Endothelial cell of umbilical vein (primary cell): ENCODE results near the gene CAMK2B. TPM values are rescaled to one million over a fixed set of nuclear protein-coding genes. Genes with fewer than 3 reads are reported as not detected.

Source experiments
- BruUV-seq: library from RNA; stranded (reverse); fragments of 400-500 nt; replicated peaks from 2 replicates; lab custom pipeline; 2021; lab: Mats Ljungman, UMichigan
- CTCF ChIA-PET: fragments of 300-600, 350-600 bp; sonication (Branson Sonifier 250); formaldehyde crosslinking; loops from one replicate; lab custom pipeline; 2021; ENCODE audit warnings: antibody characterized with exemption, inconsistent platforms; lab: Charles Lee
- POLR2A ChIA-PET: fragments of 300-600, 350-600 bp; sonication (Branson Sonifier 250); formaldehyde crosslinking; loops from one replicate; lab custom pipeline; 2021; ENCODE audit warnings: antibody characterized with exemption, inconsistent platforms; lab: Charles Lee
- DNase-seq: peaks from one replicate; pipeline ENCODE4 v3.0.0-alpha.2; 2011; ENCODE audit warnings: low read depth, low spot score
- FAIRE-seq: peaks from 2 replicates; lab custom pipeline; 2011; peaks lifted over from hg19 to GRCh38; lab: Jason Lieb, UNC
- H2AFZ ChIP-seq: 2 replicates; pipeline ENCODE4 v1.6.0; 2012; ENCODE audit warnings: low read depth, low read length, control low read depth, inconsistent platforms
- H3K27ac ChIP-seq: 2 replicates; pipeline ENCODE4 v1.5.1; 2011; ENCODE audit warnings: low read depth, mild to moderate bottlenecking, control low read depth, low read length, moderate library complexity; ENCODE audit not compliant: insufficient read depth
- H3K27me3 ChIP-seq, 2 experiments: 2 replicates each; pipeline versions ENCODE4 v1.6.0 to v1.6.1; 2011; ENCODE audit warnings: low read length in 2 of 2, mixed read lengths in 1 of 2; ENCODE audit not compliant: control insufficient read depth in 2 of 2, insufficient read depth in 2 of 2
- H3K36me3 ChIP-seq, 2 experiments: 2 replicates in 1 of 2; 3 replicates in 1 of 2; pipeline ENCODE4 v1.5.1; 2011; ENCODE audit warnings: low read length in 2 of 2, mild to moderate bottlenecking in 1 of 2, moderate library complexity in 1 of 2; ENCODE audit not compliant: control insufficient read depth in 2 of 2, insufficient read depth in 2 of 2; ENCODE audit errors: extremely low read depth in 1 of 2
- H3K4me1 ChIP-seq: 3 replicates; pipeline ENCODE4 v1.5.1; 2011; ENCODE audit warnings: mild to moderate bottlenecking, low read length; ENCODE audit not compliant: control insufficient read depth, insufficient read depth; ENCODE audit errors: extremely low read depth
- H3K4me2 ChIP-seq: 2 replicates; pipeline ENCODE4 v1.6.1; 2011; ENCODE audit warnings: low read length, control low read depth, mixed read lengths; ENCODE audit not compliant: insufficient read depth
- H3K4me3 ChIP-seq, 3 experiments: fragments of 200-600 bp in 1 of 3; sonication (generic), shearing (Covaris generic) in 1 of 3; replicated peaks in 1 of 3; 2 replicates each; pipeline ENCODE4 v1.5.1; 2011 to 2016; ENCODE audit warnings: control low read depth in 3 of 3, low read length in 3 of 3, mild to moderate bottlenecking in 2 of 3, inconsistent platforms in 1 of 3, low read depth in 1 of 3, moderate library complexity in 1 of 3; ENCODE audit not compliant: insufficient read depth in 1 of 3
- H3K79me2 ChIP-seq: 2 replicates; pipeline ENCODE4 v1.6.0; 2012; ENCODE audit warnings: low read length, inconsistent platforms; ENCODE audit not compliant: control insufficient read depth, insufficient read depth
- H3K9ac ChIP-seq: replicated peaks from 2 replicates; pipeline ENCODE3; 2011; ENCODE audit warnings: low read length, control low read depth; ENCODE audit not compliant: insufficient read depth; ENCODE audit errors: extremely low read depth
- H3K9me1 ChIP-seq: replicated peaks from 3 replicates; pipeline ENCODE4 v1.6.0; 2011; ENCODE audit warnings: mild to moderate bottlenecking, low read length; ENCODE audit not compliant: control insufficient read depth, insufficient read depth; ENCODE audit errors: extremely low read depth
- H3K9me3 ChIP-seq: replicated peaks from 2 replicates; pipeline ENCODE4 v1.5.1; 2012; ENCODE audit warnings: low read length, inconsistent platforms; ENCODE audit not compliant: control insufficient read depth, insufficient read depth
- H4K20me1 ChIP-seq: replicated peaks from 2 replicates; pipeline ENCODE3; 2011; ENCODE audit warnings: mild to moderate bottlenecking, low read length; ENCODE audit not compliant: control insufficient read depth, insufficient read depth; ENCODE audit errors: extremely low read depth
- CTCF ChIP-seq, 2 donors: IDR thresholded peaks; 1 replicate in 1 of 2; 2 replicates in 1 of 2; pipeline ENCODE4 v1.5.1; 2011; ENCODE audit warnings: low read length in 2 of 2, mild to moderate bottlenecking in 2 of 2, moderate library complexity in 2 of 2, control low read depth in 1 of 2, inconsistent platforms in 1 of 2, low read depth in 1 of 2; ENCODE audit not compliant: insufficient read depth in 1 of 2; ENCODE audit errors: extremely low read depth in 1 of 2
- EZH2 ChIP-seq: IDR thresholded peaks from 2 replicates; pipeline ENCODE4 v1.6.1; 2012; ENCODE audit warnings: borderline replicate concordance, low read depth, mild to moderate bottlenecking, moderate library complexity, low read length, inconsistent platforms; ENCODE audit not compliant: severe bottlenecking
- FOS ChIP-seq: IDR thresholded peaks from 2 replicates; pipeline ENCODE4 v1.6.1; 2011; ENCODE audit warnings: mild to moderate bottlenecking, low read length, moderate library complexity, borderline replicate concordance; ENCODE audit not compliant: insufficient read depth
- GATA2 ChIP-seq: IDR thresholded peaks from 2 replicates; pipeline ENCODE4 v1.7.0; 2011; ENCODE audit warnings: low read depth, mild to moderate bottlenecking, moderate library complexity, mixed read lengths, low read length; ENCODE audit not compliant: insufficient read length, insufficient read depth
- JUN ChIP-seq: IDR thresholded peaks from 2 replicates; pipeline ENCODE4 v1.6.1; 2011; ENCODE audit warnings: borderline replicate concordance, low read depth; ENCODE audit not compliant: insufficient read length, insufficient read depth
- MAX ChIP-seq: IDR thresholded peaks from 2 replicates; pipeline ENCODE4 v1.6.1; 2011; ENCODE audit not compliant: insufficient read depth, insufficient read length
- MYC ChIP-seq: IDR thresholded peaks from one replicate; pipeline ENCODE4 v1.6.1; 2011; ENCODE audit warnings: mild to moderate bottlenecking, low read depth, low read length
- POLR2A ChIP-seq: IDR thresholded peaks from 2 replicates; pipeline ENCODE4 v1.6.1; 2012; ENCODE audit warnings: low read depth, mild to moderate bottlenecking, control low read depth, low read length
- dilution Hi-C: fragments of 300-500 bp; cut with MboI; formaldehyde crosslinking; loops from one replicate; pipeline ENCODE4 v1.15.0; 2019; ENCODE audit warnings: low sequenced_read_pairs; ENCODE audit not compliant: extremely low pct_ligation_motif_present
- intact Hi-C: fragments of 100-400 bp; cut with micrococcal nuclease; formaldehyde crosslinking; loops from one replicate; pipeline ENCODE4 v1.10.0; 2022
- polyA plus RNA-seq, 4 experiments: library from polyadenylated mRNA; depleted of rRNA in 3 of 4; stranded (reverse) in 3 of 4; unstranded in 1 of 4; fragments of >200 nt; gene quantifications; 2 replicates each; pipeline versions ENCODE4 v1.2.1 to v1.2.3, GENCODE V29; 2011 to 2012; ENCODE audit warnings: missing spikeins in 1 of 4
- total RNA-seq: library from RNA; stranded (reverse); gene quantifications from 2 replicates; pipeline ENCODE4 v1.2.3, GENCODE V29; 2021

The CAMK2B gene
- total and polyA plus RNA-seq, 2 donors (not counting 3 experiments of a cell fraction or from before 2014, with no cell fraction given): 0.57 to 1.6 TPM

GRCh38 chr7:44368455-44368854, 43.1 kb upstream of the CAMK2B start:
- POLR2A ChIA-PET: no interaction called here
- no peak overlapping the region for H2AFZ ChIP-seq
- no peaks in the 10 kb centered on the region for H3K9me1 ChIP-seq
- peaks cover 11% of the 10 kb centered on the region for H3K4me1 ChIP-seq
- dilution Hi-C loops: no loop called here
- H3K4me2 ChIP-seq: no peak overlapping the region
- H3K9me3 ChIP-seq: no peaks in the 10 kb centered on the region
- CTCF ChIA-PET: interaction anchor here (1.1 to 1.6 kb wide), 3 partner anchors 10 to 197 kb away, joined by 3 to 5 read pairs (median 3); no protein-coding TSS in a partner anchor
- no peaks in the 10 kb centered on the region for H3K36me3 ChIP-seq
- FAIRE-seq (no peak), DNase-seq (no peak)
- H3K27ac ChIP-seq: no peak overlapping the region
- BruUV-seq: no TSS peak
- intact Hi-C loops: no loop called here
- no peaks in the 10 kb centered on the region for H4K20me1 ChIP-seq
- H3K79me2 ChIP-seq: no peaks in the 10 kb centered on the region
- H3K4me3 ChIP-seq: no peak overlapping the region
- H3K27me3 ChIP-seq: no peaks in the 10 kb centered on the region
- H3K9ac ChIP-seq: no peak overlapping the region
- no peak for TF ChIP-seq FOS
- no peak for TF ChIP-seq MYC
- no peak for TF ChIP-seq POLR2A
- TF ChIP-seq EZH2: no peak
- no peak for TF ChIP-seq CTCF (IDR thresholded peaks at IDR 0.05; ENCODE audit: extremely low read depth in 1 of 2, insufficient read depth in 1 of 2, low read depth in 1 of 2, low read length in 2 of 2)
- TF ChIP-seq GATA2: no peak
- TF ChIP-seq JUN: no peak
- TF ChIP-seq MAX: no peak
